ENCODE measurements around the gene PCSK1. TPM values are rescaled to one million over a fixed set of nuclear protein-coding genes. Genes with fewer than 3 reads are reported as not detected.

Gene PCSK1
- total and polyA plus RNA-seq, 2 of the 4 experiments (the other 2 are of a cell fraction): not detected

DNA sequence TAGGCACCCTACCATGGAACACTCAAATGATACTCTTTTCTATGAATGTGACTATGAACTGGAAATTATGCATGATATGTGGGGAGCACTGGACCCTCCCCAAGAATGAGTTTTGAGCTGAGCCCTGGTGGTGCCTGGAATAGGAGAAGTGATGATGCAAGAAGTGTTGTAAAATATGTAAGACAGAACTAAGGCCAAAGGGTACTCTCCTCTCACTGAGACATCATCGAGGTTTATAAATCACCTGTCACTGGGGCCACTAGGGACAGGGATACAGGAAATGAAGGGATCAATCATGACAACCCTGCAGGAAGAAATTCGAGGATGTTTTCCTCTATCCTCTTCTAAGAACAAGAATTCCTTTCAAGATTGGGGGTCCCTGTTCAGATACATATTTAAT is 45.4 kb downstream of the PCSK1 start:
- Histone ChIP-seq H3K4me1 (ENCODE audit: control insufficient read depth, insufficient read depth, low read length) (peaks cover 6% of the 10 kb centered on the region; the same call in 1 of the 2 replicates), H3K4me2 (ENCODE audit: low read depth, low read length) (no peak overlapping the region), H2BK5ac (ENCODE audit: low read depth, low read length, poor library complexity, severe bottlenecking) (no peak overlapping the region), H2AFZ (replicated peaks; ENCODE audit: low read length, poor library complexity) (no peak overlapping the region), H4K8ac (ENCODE audit: low read depth in 2 of 2, low read length in 2 of 2) (no peak overlapping the region), H3K56ac (ENCODE audit: extremely low read depth, insufficient read depth, low read length) (no peak overlapping the region), H3K23ac (ENCODE audit: low read depth, low read length) (no peak overlapping the region), H2AK9ac (replicated peaks; ENCODE audit: low read depth, low read length, poor library complexity) (no peak overlapping the region), H4K20me1 (ENCODE audit: insufficient read depth, low read length) (no peaks in the 10 kb centered on the region), H3K9me3 (ENCODE audit: control insufficient read depth, insufficient read depth, low read length) (no peaks in the 10 kb centered on the region), H3K27ac (ENCODE audit: insufficient read depth, low read length) (no peak overlapping the region), H3K79me1 (ENCODE audit: low read depth in 1 of 2, low read length in 2 of 2) (no peaks in the 10 kb centered on the region), H3K18ac (ENCODE audit: low read depth, low read length) (no peak overlapping the region), H3K9me1 (ENCODE audit: insufficient read depth, low read length) (no peaks in the 10 kb centered on the region), H2BK15ac (ENCODE audit: low read depth, low read length) (no peak overlapping the region), H2BK120ac (ENCODE audit: low read depth, low read length) (no peak overlapping the region), H3K14ac (replicated peaks; ENCODE audit: low read depth, low read length) (no peak overlapping the region), H2AK5ac (ENCODE audit: low read depth, low read length) (no peak overlapping the region), H3K36me3 (ENCODE audit: control insufficient read depth, insufficient read depth, low read length) (no peaks in the 10 kb centered on the region), H4K91ac (ENCODE audit: insufficient read depth, low read depth, low read length) (no peak overlapping the region), H3K4ac (ENCODE audit: low read depth, low read length) (no peak overlapping the region), H4K5ac (ENCODE audit: low read depth, low read length) (no peak overlapping the region), H2BK20ac (ENCODE audit: low read depth, low read length) (no peak overlapping the region), H3K4me3 (ENCODE audit: insufficient read depth, low read depth, low read length) (no peak overlapping the region), H3K27me3 (ENCODE audit: control insufficient read depth, insufficient read depth, low read length) (peaks cover 4% of the 10 kb centered on the region; the same call in 1 of the 2 replicates), H3K9ac (ENCODE audit: low read depth, low read length) (no peak overlapping the region)
- POLR2A ChIA-PET (ENCODE audit: unreplicated experiment): no interaction called here
- TF ChIP-seq CEBPB (IDR thresholded peaks at IDR 0.05; ENCODE audit: low read depth, low read length) (0 out of 2 replicates have a peak, but pooled peaks have one; percentile 19), MXI1 (IDR thresholded peaks at IDR 0.05; ENCODE audit: borderline replicate concordance, low read depth, low read length) (no peak)
- no TSS peak for BruUV-seq (replicated peaks)
- in situ Hi-C loops (cut with MboI; ENCODE audit: low sequenced_read_pairs) (no loop called here), dilution Hi-C loops (cut with HindIII; ENCODE audit: low sequenced_read_pairs, unreplicated experiment) (no loop called here), intact Hi-C loops (cut with micrococcal nuclease) (no loop called here)
- DNase-seq: no peak
- no peak for ATAC-seq (ENCODE audit: low read depth)
- no CpG with 5 or more reads among the region's 2 CpGs for WGBS, 2 experiments (ENCODE audit: extremely low coverage in 2 of 2, insufficient read length in 1 of 2)
- CTCF ChIA-PET: no interaction called here
